Astrocyte of the spinal cord (primary cell): ENCODE results near the gene CD47.

Experiments used
- DNase-seq: peaks from one replicate; pipeline ENCODE4 v3.0.0; 2011; ENCODE audit warnings: low read depth, low spot score
- H3K4me3 ChIP-seq: 2 replicates; pipeline ENCODE4 v1.5.1; 2011; ENCODE audit warnings: low read depth, mild to moderate bottlenecking, low read length, moderate library complexity
- in situ Hi-C: cut with HindIII; loops from 2 replicates; pipeline ENCODE4 v1.10.0; 2017; ENCODE audit warnings: low sequenced_read_pairs
- TF ChIP-seq, protein P1 (sequence below): IDR thresholded peaks from 2 replicates; pipeline ENCODE4 v1.5.1; 2012; ENCODE audit warnings: low read depth, mild to moderate bottlenecking, low read length, inconsistent platforms

The CD47 gene

DNA sequence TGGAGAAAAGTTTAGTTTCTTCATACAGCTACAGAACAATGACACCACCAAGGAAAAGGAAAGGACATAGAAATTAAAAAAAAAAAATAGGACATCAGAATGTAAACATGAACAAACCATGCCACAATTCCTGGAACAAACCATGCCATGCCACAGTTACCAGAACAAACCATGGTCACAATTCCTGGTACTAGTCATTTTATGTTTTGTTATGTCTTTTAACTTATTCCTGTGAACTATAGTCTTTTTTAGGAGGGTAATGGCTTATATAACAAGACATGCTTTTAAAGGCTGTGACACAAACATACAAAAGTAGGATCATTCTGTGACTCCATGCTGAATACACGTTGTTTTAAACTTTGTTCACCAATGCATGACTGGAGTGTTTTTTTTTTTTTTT, 42.8 kb downstream of the CD47 start:
- no peak for DNase-seq
- TF ChIP-seq, protein P1, sequence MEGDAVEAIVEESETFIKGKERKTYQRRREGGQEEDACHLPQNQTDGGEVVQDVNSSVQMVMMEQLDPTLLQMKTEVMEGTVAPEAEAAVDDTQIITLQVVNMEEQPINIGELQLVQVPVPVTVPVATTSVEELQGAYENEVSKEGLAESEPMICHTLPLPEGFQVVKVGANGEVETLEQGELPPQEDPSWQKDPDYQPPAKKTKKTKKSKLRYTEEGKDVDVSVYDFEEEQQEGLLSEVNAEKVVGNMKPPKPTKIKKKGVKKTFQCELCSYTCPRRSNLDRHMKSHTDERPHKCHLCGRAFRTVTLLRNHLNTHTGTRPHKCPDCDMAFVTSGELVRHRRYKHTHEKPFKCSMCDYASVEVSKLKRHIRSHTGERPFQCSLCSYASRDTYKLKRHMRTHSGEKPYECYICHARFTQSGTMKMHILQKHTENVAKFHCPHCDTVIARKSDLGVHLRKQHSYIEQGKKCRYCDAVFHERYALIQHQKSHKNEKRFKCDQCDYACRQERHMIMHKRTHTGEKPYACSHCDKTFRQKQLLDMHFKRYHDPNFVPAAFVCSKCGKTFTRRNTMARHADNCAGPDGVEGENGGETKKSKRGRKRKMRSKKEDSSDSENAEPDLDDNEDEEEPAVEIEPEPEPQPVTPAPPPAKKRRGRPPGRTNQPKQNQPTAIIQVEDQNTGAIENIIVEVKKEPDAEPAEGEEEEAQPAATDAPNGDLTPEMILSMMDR: no peak
- no peak overlapping the region for H3K4me3 ChIP-seq
- in situ Hi-C loops: no loop called here

DNA sequence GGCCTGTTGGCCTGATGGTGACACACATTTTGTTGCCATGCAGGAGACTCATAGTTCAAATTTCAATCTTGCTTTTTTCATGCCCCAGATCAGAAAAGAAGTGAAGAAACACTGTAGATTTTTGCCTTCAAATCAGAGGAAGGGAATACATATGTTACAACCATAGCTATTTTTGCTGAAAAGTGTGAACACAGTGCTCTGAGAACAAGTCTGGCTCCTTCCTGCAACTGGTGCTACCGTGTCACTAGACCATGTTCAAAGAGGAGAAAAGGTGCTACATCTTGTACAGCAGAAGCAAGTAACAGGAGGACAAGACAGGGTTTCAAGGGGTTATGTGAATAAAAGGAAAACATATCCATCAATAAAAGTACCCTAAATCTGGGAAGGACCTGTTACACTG, 44.6 kb downstream of the CD47 start:
- TF ChIP-seq, protein P1: no peak
- in situ Hi-C loops: no loop called here
- H3K4me3 ChIP-seq: no peak overlapping the region
- no peak for DNase-seq

DNA sequence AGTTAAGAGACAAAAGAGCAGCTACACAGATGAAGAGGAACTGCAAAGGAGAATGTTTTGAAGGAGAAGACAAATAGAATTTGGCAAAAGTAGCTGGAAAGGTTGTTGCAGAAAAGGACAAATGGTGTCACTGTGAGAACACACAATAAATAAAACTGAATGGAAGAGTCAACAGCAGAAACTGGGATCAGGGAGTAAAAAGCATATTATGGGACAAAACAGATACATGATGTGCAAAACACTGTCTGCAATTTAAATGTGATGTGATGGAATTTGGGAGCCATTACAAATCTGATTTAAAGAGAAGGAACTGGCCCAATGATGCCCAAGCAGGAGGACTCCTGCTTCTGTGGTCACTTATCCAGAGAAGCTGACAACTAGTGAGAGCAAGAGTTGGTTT, 46.1 kb downstream of the CD47 start:
- TF ChIP-seq, protein P1: no peak

DNA sequence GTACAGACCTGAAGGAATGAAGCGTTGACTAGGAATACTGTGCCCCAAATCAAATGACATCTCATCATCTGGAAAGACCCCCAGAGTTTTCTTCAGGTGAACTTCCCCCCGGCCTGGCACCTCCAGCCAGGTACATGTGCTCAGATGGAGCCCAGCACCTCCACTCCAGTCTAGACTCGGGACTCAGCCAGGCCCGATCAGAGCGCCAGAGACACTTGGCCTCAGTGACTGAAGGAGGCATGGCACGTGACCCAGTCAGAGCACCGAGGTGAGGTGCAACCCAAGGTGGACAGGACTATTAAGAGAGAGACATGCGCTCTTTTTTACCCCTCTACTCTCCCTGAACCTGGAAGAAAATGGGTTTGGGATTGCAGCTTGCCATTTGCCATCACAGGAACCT, 48.5 kb downstream of the CD47 start:
- in situ Hi-C loops: no loop called here
- no peak overlapping the region for H3K4me3 ChIP-seq
- DNase-seq: no peak
- TF ChIP-seq, protein P1: no peak

More for the DNA sequence above, 46.1 kb downstream of the CD47 start:
- no peak overlapping the region for H3K4me3 ChIP-seq
- in situ Hi-C loops: no loop called here
- no peak for DNase-seq

DNA sequence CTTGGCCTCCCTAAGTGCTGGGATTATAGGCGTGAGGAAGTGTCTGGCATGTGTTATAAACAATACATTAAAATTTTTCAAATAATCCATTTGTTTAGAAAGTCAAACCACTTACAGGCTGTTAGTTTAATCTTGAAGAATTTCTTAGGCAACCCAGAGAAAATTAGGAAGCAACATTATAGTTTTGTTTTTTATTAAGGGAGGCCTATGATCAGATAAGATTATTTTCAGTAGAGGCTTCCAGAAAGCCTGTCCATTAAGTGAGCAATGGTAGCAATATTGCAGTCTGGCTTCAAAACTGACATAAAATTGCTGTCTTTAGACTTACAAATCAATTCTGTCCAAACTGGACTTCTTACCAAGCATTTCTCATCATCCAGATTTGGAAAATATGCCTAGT, 49.6 kb downstream of the CD47 start:
- no peak for DNase-seq
- in situ Hi-C loops: no loop called here
- H3K4me3 ChIP-seq: no peak overlapping the region
- TF ChIP-seq, protein P1: no peak

DNA sequence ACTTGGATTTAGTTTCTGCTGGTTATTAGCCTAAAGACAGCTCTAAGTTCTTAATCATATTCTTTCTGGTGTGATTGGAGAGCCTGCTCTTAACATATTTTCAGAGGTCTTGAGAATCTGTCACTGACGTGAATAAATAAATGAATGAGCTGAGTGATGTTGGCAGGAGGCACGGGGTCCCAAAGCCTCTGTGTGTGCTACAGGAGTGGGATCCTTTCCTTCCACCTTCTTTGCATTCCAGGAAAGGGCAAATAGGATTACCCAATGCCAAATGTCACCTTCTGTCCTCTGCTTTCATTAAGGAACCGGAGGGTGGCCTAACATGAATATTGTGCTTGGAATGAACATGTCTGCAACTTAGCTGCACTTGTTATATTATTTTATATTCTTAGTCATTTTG, 53.1 kb downstream of the CD47 start:
- DNase-seq: no peak
- TF ChIP-seq, protein P1: no peak
- no peak overlapping the region for H3K4me3 ChIP-seq
- in situ Hi-C loops: no loop called here
